T-helper 9 cell (primary cell): ENCODE results near the gene NKIRAS1.
"Not testable (repeated sequence)": the region's sequence is repeated elsewhere in the genome, so short reads cannot be mapped to it uniquely, and the experiment has no call there.

Experiments used
- DNase-seq: peaks from one replicate; pipeline ENCODE4 v3.0.0-alpha.2; 2020

Gene NKIRAS1

GRCh38 chr3:23867400-23867799 is 49.4 kb downstream of the NKIRAS1 start:
- no peak for DNase-seq

GRCh38 chr3:23865595-23866396 is 51.0 kb downstream of the NKIRAS1 start:
- DNase-seq = no peak

- no peak for DNase-seq
Measured at GRCh38 chr3:23864931-23865330, 51.9 kb downstream of the NKIRAS1 start.

GRCh38 chr3:23863060-23863459 is 53.7 kb downstream of the NKIRAS1 start:
- no peak for DNase-seq

- no peak for DNase-seq
Measured at GRCh38 chr3:23861689-23862088, 55.1 kb downstream of the NKIRAS1 start.

GRCh38 chr3:23859839-23860382 is 56.9 kb downstream of the NKIRAS1 start:
- DNase-seq = no peak

GRCh38 chr3:23859012-23859743 is 57.6 kb downstream of the NKIRAS1 start:
- no peak for DNase-seq

GRCh38 chr3:23856286-23856685 is 60.5 kb downstream of the NKIRAS1 start:
- no peak for DNase-seq

GRCh38 chr3:23849462-23849861 is 67.3 kb downstream of the NKIRAS1 start:
- not testable (repeated sequence) for DNase-seq

- DNase-seq = no peak
Measured at GRCh38 chr3:23845326-23846216, 71.2 kb downstream of the NKIRAS1 start.

GRCh38 chr3:23843869-23844268 is 72.9 kb downstream of the NKIRAS1 start:
- DNase-seq = no peak
